AG04450 (cell line): Measurements from ENCODE around the gene C14orf132. TPM values are rescaled to one million over a fixed set of nuclear protein-coding genes. Genes with fewer than 3 reads are reported as not detected.

Source experiments
- CTCF ChIA-PET: fragments of 300-600, 350-600 bp; formaldehyde crosslinking; extraction: SDS; loops from one replicate; lab custom pipeline; 2022; ENCODE audit warnings: antibody characterized with exemption, inconsistent platforms; lab: Charles Lee
- POLR2A ChIA-PET: fragments of 350-600 bp; formaldehyde crosslinking; extraction: SDS; loops from one replicate; lab custom pipeline; 2021; ENCODE audit warnings: antibody characterized with exemption, inconsistent platforms; lab: Yijun Ruan, JAX
- DNase-seq: peaks from one replicate; pipeline ENCODE4 v3.0.0-alpha.2; 2011; ENCODE audit warnings: low read depth, low spot score
- H3K27ac ChIP-seq: one replicate; pipeline ENCODE4 v1.5.1; 2012; ENCODE audit warnings: low read depth, low read length, control low read depth
- H3K27me3 ChIP-seq: one replicate; pipeline ENCODE4 v1.6.0; 2012; ENCODE audit warnings: low read length; ENCODE audit not compliant: control insufficient read depth, insufficient read depth
- H3K4me3 ChIP-seq: 2 replicates; pipeline ENCODE4 v1.5.1; 2011; ENCODE audit warnings: mild to moderate bottlenecking, low read depth, low read length, control low read depth
- H3K9me3 ChIP-seq: 2 replicates; pipeline ENCODE4 v1.5.1; 2012; ENCODE audit warnings: low read length; ENCODE audit not compliant: control insufficient read depth, insufficient read depth
- CTCF ChIP-seq: IDR thresholded peaks from 2 replicates; pipeline ENCODE4 v1.5.1; 2011; ENCODE audit warnings: low read depth, low read length, control low read depth, inconsistent platforms
- polyA plus RNA-seq: library from polyadenylated mRNA; depleted of rRNA; stranded (reverse); fragments of >200 nt; gene quantifications from 2 replicates; pipeline ENCODE4 v1.2.3, GENCODE V29; 2011

C14orf132 gene
- polyA plus RNA-seq, 1 experiment: 42.0 TPM

GRCh38 chr14:96130391-96130790, 91.2 kb downstream of the C14orf132 start:
- POLR2A ChIA-PET: no interaction called here

GRCh38 chr14:96130854-96131253, 91.7 kb downstream of the C14orf132 start:
- H3K27me3 ChIP-seq: no peaks in the 10 kb centered on the region
- ChIA-PET CTCF (no interaction called here), POLR2A (interaction anchor here (1.5 kb wide), 1 partner anchor 11 kb away, joined by 5 read pairs; no protein-coding TSS in a partner anchor)
- H3K9me3 ChIP-seq: no peaks in the 10 kb centered on the region; the same call in 1 of the 2 replicates
- DNase-seq: no peak
- TF ChIP-seq CTCF: no peak
- no peak overlapping the region for H3K27ac ChIP-seq
- H3K4me3 ChIP-seq: no peak overlapping the region

More at GRCh38 chr14:96130391-96130790, 91.2 kb downstream of the C14orf132 start:
- no peak overlapping the region for H3K4me3 ChIP-seq
- H3K27ac ChIP-seq: no peak overlapping the region
- H3K27me3 ChIP-seq: no peaks in the 10 kb centered on the region
- no peaks in the 10 kb centered on the region; the same call in 1 of the 2 replicates for H3K9me3 ChIP-seq
- CTCF ChIA-PET: no interaction called here
- no peak for TF ChIP-seq CTCF
- no peak for DNase-seq

GRCh38 chr14:96131836-96132235, 92.7 kb downstream of the C14orf132 start:
- H3K27me3 ChIP-seq: no peaks in the 10 kb centered on the region
- TF ChIP-seq CTCF: no peak
- no peak for DNase-seq
- CTCF ChIA-PET: no interaction called here
- POLR2A ChIA-PET: interaction anchor here (1.5 kb wide), 1 partner anchor 12 kb away, joined by 5 read pairs; no protein-coding TSS in a partner anchor
- H3K9me3 ChIP-seq: no peaks in the 10 kb centered on the region; the same call in 1 of the 2 replicates
- H3K27ac ChIP-seq: no peak overlapping the region
- no peak overlapping the region for H3K4me3 ChIP-seq

GRCh38 chr14:96134508-96134907, 95.3 kb downstream of the C14orf132 start:
- ChIA-PET CTCF (no interaction called here), POLR2A (interaction anchor here (1.0 kb wide), 1 partner anchor 12 kb away, joined by 3 read pairs; no protein-coding TSS in a partner anchor)
- no peak for DNase-seq
- Histone ChIP-seq H3K9me3 (peaks cover 11% of the 10 kb centered on the region), H3K4me3 (no peak overlapping the region), H3K27me3 (no peaks in the 10 kb centered on the region), H3K27ac (no peak overlapping the region)
- no peak for TF ChIP-seq CTCF

GRCh38 chr14:96135285-96135684, 96.1 kb downstream of the C14orf132 start:
- Histone ChIP-seq H3K9me3 (peaks cover 11% of the 10 kb centered on the region), H3K27ac (no peak overlapping the region), H3K4me3 (no peak overlapping the region), H3K27me3 (no peaks in the 10 kb centered on the region)
- no peak for TF ChIP-seq CTCF
- ChIA-PET POLR2A (interaction anchor here (1.0 kb wide), 1 partner anchor 13 kb away, joined by 3 read pairs; no protein-coding TSS in a partner anchor), CTCF (interaction anchor here (0.6 kb wide), 1 partner anchor 144 kb away, joined by 3 read pairs; no protein-coding TSS in a partner anchor)
- DNase-seq: no peak
